ENCODE results near the gene PSMB4.

The PSMB4 gene

GRCh38 chr1:151443846-151444782 is 44.7 kb downstream of the PSMB4 start:
- peak; percentile 60 for DNase-seq (ENCODE audit: low read depth)

DNA sequence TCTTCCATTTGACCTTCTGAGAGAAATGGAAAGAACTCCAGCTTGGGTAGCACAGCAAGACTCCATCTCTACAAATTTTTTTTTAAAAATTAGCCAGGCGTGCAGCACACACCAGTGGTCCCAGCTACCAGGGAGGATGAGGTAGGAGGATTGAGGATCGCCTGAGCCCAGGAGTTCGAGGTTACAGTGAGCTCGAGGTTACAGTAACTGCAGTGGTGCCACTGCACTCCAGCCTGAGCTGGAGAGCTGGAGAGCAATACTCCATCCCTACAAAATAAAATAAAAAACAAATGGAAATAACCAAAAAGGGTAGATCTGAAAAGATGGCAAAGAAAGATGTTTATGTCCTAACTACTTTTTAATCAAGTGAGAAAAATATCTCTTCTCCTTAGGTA is 45.4 kb downstream of the PSMB4 start:
- no peak for DNase-seq (ENCODE audit: low read depth)

GRCh38 chr1:151447696-151448095 is 48.3 kb downstream of the PSMB4 start:
- no peak for DNase-seq (ENCODE audit: low read depth)
